GM21390 (cell line): ENCODE measurements around the gene KCND2.
"Not testable (repeated sequence)": the region's sequence is repeated elsewhere in the genome, so short reads cannot be mapped to it uniquely, and the experiment has no call there.

ENCODE experiments used
- ATAC-seq: cut with Tn5 transposase; IDR thresholded peaks from one replicate; pipeline ENCODE4 v1.9.1; 2021; ENCODE audit not compliant: unreplicated experiment

The KCND2 gene

DNA sequence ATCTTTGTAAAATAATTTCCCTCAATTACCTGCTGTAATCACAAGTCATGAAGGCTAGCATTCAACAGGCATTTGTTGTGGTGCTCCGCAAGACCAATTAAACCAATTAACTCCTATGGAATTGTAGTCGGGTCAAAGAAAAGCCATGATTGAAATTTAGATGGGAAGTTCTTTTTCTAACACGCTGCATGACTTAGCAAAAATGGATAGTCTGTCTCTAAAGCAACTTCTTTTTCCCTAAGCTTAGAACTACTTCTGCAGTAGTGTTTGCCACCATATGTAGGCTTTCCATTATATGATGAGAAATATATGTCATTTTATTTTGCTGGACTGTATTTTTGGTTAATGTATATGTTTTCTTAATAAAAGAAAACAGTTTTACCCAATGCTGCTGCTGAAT is 465.8 kb downstream of the KCND2 start:
- no peak for ATAC-seq

DNA sequence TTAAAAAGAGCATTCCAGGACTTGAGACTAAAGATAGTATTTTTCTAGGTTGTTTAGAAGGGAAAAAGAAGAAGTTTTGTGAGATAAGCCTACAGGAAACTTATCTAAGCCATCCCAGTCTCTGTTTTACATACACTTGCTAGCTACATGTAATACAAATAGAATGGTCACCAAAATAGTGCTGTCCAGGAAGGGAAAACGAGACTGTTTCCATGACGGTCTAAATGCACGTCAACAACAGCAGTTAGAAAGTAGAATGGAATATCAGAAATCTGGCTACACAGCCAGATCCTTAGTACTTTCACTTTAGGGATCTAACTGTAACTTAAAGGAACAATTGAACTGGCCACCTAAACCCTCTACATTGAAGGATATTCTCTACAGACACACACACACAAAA is 467.4 kb downstream of the KCND2 start:
- no peak for ATAC-seq

DNA sequence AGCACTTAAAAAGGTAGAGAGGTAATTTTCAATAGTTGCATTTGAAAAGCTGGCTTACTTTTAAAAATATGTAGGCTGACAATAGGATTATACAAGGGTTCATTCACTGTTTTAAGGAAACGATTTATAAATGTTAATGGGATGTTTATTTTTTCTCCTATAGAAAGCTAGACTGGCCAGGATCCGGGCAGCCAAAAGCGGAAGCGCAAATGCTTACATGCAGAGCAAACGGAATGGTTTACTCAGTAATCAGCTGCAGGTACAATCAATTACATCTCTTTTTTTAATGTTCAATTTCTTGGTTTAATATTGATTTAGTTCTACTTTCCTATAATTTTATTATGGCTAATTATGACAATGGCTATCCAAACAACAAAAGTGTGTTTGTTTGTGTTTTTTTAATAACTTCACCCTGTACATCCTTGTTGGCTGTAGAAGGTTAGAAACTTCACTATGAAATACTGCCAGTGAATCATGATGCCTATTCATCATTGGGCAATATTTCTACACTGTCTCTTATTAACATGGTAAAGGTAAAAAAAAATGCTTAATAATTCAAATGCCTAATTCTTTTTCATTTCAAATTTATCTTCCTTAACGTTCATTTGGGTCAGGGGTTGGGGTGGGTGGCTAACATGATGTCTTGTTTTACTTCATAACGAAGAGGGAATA is 468.5 kb downstream of the KCND2 start:
- ATAC-seq, result no peak

DNA sequence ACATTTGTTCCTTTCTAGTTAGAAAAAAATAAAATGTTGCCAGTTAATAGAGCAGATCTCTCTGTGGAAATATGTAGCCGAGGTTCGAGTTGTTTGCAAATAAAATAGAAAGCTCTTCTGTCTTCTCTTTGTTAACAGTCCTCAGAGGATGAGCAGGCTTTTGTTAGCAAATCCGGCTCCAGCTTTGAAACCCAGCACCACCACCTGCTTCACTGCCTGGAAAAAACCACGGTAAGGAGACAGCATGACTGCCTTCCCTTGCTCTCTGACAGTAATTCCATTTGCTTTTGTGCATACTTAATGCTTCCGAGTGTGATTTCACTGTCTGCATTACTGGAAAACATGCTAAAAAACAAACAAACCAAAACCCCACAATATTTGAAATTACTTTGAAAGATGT is 469.4 kb downstream of the KCND2 start:
- ATAC-seq, result no peak

DNA sequence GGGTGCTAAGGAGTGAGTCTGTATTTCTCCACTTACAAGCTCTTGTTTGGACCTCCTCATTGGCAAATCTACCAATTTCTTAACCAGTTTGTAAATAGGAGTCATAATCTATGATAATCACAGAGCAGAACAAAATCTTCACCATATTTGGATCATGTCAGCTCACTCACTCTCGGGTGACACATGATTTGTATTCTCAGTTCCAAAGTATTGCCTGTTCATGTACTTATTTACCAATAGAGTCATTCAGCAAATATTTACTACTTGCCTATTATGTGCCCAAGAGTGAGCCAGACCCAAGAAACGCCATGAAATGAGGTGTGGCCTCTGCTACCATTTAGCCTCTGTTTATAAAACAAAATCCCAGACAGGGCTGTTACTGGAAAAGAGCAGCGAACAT is 470.2 kb downstream of the KCND2 start:
- no peak for ATAC-seq

DNA sequence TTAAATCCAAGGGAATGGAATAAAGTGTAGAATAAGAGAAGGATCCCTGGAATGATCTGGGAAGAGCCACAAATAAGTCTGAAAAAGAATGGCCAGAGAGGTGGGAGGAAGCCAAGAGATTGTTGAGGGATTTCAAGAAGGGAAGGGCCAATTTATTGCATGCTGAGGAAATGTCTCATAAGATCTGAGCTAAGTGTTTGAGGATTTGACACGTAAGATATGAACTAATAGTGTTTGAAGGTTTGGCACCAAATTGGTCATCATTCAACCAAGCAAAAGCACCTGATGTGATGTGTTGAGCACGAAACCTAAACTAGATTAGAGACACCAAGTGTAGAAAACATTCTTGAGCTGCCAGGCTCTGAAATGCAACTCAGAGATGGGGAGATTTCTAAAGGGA is 487.1 kb downstream of the KCND2 start:
- peak; percentile 78 for ATAC-seq

DNA sequence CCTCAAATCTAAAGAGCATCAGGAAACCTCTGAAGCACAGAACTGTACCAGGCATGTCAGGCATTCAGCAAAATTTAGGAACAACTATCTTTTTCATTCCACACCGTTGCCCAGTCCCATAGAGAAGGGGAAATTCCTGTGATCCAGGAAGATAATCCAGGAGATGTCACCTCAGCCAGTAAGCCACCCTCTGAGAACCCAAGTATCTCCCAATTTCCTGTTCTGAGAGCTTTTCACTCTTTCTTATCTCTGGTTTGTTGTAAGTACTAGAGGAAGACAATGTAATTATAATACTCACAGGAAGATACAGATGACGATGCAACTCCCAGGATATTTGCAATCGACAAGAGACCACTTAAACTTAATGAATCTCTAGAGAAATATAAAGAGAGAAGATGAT is 487.9 kb downstream of the KCND2 start:
- no peak for ATAC-seq

DNA sequence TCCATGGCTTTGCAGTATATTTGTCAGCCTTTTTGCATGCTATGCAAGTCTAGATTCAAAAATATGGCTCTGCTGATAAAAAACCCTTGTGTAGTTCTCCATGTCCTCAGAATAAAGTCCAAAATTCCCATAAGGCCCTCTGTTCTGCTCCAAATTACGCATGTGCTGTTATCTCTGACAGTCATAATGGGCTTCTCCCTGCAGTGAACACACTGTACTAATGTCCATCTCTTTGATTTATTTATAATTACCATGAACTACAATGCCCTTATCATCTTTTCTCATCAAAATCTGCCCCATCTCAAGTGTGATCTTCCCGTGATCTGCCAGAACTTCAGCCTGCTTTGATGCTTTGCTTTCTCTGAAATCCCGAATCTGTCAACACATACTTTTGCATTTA is 497.2 kb downstream of the KCND2 start:
- ATAC-seq, result no peak

DNA sequence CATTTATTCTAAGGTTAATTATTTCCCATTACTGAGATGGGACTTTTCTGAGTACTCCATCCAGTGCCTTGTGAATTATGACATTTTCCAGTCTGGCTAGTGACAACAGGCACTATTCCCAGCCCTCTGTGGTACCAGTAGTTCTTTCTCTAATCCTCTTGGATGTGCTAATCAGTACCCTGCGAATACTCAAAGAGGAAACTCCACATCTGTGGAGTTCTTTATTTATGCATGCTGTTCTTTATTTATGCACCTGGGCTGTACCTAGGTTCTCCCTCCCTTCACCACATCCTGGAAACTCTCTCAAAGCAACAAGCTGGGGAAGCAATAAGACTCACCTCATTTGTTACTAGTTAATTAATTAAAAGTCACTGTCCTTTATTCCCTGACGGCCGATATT is 501.5 kb downstream of the KCND2 start:
- ATAC-seq, result no peak

DNA sequence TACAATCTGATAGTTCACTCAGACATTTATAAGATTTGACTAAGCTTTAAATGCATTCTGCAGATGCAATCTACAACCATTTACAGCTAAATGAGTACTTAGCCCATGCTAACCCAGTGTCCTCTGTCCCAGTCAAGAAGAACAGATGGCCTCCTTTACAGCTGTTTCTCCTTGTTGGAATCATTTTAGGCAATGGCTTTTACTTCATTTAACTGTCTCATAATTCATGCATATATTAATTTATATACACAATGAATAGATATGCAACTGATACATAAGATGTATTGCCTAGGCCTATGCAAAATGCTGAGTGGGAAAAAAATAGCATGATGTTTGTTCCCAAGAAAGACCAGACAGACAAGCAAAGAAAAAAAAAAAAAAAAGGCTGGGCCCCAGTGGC is 502.8 kb downstream of the KCND2 start:
- no peak for ATAC-seq

DNA sequence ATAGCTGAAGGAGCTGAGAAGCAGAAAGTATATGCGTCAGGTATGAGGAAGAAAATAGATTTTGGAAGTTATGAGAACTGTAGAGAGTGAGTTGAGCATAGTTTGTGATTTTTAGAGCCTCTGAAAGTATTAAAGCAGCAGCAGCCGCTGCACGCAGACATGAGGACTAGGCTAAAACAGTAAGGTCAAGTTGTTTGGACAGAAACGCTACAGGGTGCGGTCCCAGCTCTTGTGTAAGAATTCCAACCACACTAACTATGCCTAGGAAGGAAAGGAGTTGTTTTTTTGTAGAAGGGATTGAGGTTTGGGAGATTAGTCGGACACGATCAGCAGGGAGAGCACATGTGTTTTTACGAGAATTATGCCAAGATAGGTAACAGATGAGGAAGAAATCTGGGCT is 506.1 kb downstream of the KCND2 start:
- ATAC-seq, result not testable (repeated sequence)

DNA sequence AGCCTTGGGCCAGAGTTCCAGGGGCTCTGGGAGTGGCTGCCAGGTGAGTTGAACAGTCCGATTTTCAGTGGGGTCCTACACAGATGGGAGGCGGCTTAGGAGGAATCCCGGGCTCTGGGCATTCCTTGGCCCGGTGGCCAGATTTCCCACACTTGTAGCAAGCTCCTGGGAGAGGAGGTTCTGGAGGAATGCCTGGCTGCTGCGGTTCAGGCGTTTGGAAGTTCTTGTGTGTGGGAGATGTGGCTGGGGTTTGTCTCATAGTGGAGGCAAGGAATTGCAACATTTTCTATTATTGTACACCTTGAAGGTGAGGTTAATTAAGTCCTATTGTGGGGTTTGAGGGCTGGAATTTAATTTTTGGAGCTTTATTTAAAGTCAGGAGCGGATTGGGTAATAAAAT is 507.5 kb downstream of the KCND2 start:
- ATAC-seq, result not testable (repeated sequence)

DNA sequence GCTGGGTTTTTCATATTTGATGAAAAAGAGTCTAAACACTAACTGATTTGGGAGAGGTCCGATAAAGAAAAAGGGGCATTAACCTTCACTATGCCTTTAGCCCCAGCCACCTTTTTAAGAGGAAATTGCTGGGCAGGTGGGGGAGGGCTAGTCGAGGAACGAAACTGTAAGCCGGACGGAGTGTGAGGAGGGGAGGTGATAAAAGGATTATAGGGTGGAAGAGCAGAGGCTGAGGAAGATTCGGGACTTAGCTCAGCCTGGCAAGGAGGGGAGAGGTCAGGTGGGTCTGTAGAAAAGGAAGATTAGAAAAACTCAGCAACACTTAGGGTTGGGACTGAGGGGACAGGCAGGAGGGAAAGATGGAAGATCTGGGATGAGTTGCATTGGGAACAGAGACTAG is 508.0 kb downstream of the KCND2 start:
- ATAC-seq, result no peak

DNA sequence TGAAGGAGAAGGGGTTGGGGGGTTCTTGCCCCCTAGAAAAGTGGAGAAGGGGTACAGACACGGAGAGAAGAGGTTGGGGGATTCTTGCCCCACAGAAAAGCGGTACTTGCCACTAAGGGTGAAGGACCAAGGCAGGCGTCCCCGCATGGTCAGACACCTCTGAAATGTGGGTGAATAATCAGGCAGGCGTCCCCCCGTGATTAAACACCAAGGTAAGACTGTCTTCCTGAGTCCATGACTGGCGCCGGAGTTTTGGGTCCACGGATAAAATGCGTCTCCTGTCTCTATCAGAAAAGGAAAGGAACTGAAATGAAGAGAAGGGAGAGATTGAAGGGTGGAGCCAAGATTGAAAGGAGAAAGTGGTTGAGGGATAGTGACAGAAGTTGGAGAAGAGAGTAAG is 508.9 kb downstream of the KCND2 start:
- not testable (repeated sequence) for ATAC-seq

DNA sequence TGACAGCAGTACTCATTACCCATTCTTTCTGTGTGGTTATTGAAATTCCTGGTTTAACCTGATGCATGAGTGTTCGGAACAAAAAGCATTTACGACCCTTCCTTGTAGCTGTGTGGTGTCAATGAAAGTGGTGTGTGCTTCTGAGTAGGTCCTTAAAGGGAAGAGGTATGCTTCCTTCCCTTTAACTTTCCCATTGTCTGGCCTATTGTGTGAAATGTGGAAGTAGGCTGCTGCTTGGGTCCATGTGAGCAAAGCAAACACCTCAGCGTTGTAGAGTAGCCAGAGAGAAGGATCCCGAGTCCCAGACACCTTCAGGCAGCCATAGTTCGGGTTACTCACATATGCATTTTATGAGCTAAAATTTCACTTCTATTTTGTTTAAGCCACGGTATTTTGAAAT is 510.3 kb downstream of the KCND2 start:
- no peak for ATAC-seq

DNA sequence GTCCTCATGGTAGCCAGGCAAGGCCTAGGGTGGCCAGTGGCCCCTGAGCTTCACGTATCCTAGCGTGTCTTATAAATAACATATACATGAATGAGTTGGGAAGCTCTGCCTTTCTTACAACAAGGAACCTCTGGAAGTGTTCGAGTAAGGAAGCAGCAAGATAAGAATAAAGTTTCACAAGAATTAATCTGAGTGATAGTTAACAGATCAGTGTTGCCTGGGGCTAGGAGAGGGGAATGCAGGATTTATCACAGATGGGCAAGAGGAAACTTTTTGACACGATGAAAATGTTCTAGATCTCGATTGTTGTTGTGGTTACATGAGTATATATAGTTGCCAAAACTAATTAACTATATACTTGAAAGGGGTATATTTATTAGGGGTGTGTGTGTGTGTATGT is 510.7 kb downstream of the KCND2 start:
- no peak for ATAC-seq

DNA sequence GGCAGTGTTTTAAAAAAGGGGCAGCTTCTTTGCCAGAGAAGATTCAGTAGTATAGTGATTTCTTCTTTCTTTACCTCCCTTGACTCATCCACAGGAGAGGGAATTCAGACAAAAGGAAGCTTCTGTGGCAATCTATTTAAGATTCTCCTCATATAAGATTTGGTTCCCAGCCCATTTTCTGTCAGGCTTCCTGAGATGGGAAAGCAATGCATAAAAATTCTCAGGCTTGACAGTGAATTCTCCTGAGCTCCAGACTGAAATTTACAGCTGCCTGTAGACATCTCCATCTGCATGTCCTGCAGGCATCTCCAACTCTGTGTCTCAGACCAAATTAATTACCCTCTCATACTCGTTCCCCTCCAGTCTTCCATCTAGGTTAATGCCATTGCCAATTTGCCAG is 512.1 kb downstream of the KCND2 start:
- no peak for ATAC-seq

DNA sequence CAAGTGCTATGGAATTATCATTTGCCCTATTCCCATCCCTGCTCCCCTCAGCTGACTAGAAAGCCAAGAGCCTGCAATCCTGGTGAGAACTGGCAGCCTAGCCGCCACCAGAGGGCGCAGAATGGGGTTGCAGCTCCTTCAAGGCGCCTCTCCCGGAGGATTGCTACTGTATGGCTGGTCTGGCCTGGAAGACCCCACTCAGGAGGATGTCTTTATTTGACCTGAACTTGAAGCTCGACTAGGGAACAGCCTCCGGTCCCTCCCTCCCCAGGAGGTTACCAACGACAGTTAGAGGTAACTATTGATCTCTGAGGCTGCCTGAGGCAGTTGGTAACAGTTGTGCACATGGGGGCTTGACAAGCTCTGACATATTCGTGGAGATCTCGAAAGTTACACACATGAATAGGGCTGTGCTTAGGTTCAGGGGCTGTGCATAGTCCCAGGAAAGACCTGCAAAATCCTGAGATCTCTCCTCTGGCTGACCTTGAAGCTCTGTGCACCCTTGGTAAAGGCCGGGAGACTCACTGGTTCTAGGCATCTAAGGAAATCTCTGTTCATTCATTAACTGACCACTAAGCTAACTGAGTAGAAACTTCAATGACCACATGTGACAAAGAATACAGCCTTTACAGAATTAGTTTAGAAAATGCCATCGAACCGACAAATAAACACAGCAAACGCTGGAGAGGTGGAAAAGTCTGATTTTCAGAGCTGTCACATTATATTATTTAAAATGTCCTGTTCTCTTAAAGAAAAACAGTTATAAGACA is 519.3 kb downstream of the KCND2 start:
- peak; percentile 96 for ATAC-seq

DNA sequence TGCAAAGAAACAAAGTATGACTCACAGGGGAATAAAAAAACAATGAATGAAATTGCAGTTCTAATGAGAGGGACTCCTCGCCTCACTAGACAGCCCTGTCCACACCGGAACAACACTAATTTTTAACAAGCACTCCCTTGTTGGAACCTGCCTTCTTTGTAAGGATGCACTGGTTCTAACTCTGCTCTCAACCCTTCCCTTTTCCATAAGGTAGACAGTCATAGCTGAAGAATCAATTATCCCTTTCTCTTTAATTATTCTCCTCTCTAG is 519.8 kb downstream of the KCND2 start:
- ATAC-seq, result no peak

DNA sequence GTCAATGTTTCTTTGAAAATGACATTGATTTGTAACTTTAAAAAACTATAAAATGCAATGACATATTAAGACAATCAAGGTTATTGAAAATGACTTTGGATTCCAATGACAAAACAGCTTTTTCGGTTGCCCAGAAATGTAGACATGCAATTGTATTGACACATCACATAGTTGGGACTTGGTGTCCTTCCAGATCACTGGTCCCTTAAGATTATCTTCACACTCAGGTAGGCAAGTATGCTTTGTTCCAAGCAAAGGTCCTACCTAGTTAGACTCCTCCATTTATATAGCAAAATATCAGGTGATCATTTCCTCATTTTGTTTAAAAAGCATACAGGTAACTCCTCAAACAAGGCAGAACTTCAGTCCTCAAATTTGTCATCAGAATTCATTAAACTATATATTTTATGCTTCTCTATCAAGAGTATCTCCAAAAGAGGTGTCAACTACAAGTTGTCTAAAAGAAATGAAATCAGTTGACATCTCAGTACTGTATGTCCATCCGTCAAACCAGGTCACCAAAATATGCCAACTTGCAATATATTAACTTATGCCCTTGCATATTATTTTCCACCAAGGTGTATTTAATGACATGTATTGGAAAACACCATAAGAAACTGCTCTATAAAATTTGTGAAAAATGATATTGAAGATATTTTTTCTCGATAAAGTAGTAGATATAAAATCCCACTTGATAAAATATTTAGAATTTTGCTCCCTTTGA is 520.4 kb downstream of the KCND2 start:
- no peak for ATAC-seq

DNA sequence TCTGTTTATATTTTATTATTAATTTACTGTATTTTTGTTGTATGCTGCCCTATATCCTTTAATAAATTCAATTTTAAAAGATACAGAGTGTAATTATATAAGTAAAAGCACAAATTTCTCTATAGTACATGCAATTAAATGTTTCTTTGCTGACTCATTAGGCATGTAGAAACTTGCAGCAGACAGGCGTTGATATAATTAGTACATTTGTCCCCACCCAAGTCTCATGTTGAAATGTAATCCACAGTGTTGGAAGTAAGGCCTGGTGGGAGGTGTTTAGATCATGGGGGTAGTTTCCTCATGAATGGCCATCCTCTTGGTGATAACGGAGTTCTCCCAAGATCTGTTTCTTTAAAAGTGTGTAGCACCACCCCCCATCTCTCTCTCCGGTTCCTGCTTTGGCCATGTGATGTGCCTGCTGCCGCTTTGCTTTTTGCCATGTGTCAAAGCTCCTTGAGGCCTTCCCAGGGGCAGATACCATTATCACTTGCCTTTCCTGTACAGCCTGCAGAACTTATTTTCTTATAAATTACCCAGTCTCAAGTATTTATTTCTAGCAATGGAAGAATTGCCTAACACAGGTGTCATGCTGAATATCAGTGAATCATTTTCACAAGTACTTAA is 521.2 kb downstream of the KCND2 start:
- no peak for ATAC-seq
